Stomach (tissue), 4 donors: ENCODE data around the gene LGALS7B.
"Not testable (repeated sequence)": the region's sequence is repeated elsewhere in the genome, so short reads cannot be mapped to it uniquely, and the experiment has no call there.

Source experiments
- EP300 ChIP-seq: sonication (generic); formaldehyde crosslinking; IDR thresholded peaks from one replicate; pipeline ENCODE4 v1.6.1; 2017; ENCODE audit warnings: antibody characterized with exemption
- POLR2A ChIP-seq, 4 donors: fragments of 450-650 bp; IDR thresholded peaks; one replicate each; pipeline ENCODE4 v1.6.1; 2016; ENCODE audit warnings: antibody characterized with exemption in 4 of 4, control low read depth in 2 of 4, mild to moderate bottlenecking in 1 of 4, moderate library complexity in 1 of 4
- TF ChIP-seq, protein P1 (sequence below), 7 experiments: fragments of 450-650 bp in 4 of 7; fragments of 200-600 bp in 3 of 7; sonication (generic) in 3 of 7; IDR thresholded peaks; one replicate each; pipeline ENCODE4 v1.5.1; 2016 to 2019; ENCODE audit warnings: antibody characterized with exemption in 7 of 7, control low read depth in 2 of 7, mild to moderate bottlenecking in 1 of 7

DNA sequence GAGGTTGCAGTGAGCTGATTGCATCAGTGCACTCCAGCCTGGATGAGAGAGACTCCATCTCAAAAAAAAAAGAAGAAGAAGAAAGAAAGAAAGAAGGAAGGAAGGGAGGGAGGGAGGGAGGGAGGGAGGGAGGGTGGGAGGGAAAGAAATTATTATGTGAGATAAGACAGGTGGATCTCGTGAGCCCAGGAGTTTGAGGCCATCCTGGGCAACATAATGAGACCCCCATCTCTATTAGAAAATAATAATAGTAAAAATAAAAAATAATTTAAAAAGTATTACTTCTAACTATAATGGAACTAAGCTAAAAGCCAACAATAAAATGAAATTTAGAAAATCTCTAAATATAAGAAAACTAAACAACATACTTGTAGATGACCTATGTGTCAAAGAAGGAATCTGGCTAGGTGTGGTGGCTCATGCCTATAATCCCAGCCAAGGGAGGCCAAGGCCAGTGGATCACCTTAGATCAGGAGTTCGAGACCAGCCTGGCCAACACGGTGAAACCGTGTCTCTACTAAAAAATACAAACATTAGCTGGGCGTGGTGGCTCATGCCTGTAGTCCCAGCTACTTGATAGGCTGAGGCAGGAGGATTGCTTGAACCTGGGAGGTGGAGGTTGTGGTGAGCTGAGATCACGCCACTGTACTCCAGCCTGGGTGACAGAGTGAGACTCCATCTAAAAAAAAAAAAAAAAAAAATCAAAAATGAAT is 28.0 kb upstream of the LGALS7B start:
- TF ChIP-seq EP300; POLR2A (IDR thresholded peaks at IDR 0.05): not testable (repeated sequence)
- TF ChIP-seq, protein P1, sequence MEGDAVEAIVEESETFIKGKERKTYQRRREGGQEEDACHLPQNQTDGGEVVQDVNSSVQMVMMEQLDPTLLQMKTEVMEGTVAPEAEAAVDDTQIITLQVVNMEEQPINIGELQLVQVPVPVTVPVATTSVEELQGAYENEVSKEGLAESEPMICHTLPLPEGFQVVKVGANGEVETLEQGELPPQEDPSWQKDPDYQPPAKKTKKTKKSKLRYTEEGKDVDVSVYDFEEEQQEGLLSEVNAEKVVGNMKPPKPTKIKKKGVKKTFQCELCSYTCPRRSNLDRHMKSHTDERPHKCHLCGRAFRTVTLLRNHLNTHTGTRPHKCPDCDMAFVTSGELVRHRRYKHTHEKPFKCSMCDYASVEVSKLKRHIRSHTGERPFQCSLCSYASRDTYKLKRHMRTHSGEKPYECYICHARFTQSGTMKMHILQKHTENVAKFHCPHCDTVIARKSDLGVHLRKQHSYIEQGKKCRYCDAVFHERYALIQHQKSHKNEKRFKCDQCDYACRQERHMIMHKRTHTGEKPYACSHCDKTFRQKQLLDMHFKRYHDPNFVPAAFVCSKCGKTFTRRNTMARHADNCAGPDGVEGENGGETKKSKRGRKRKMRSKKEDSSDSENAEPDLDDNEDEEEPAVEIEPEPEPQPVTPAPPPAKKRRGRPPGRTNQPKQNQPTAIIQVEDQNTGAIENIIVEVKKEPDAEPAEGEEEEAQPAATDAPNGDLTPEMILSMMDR (IDR thresholded peaks at IDR 0.05): not testable (repeated sequence)
